ENCODE measurements around the gene ICE1. TPM values are rescaled to one million over a fixed set of nuclear protein-coding genes. Genes with fewer than 3 reads are reported as not detected.

ICE1 gene
- polyA plus RNA-seq, 1 experiment = 23.4 TPM

DNA sequence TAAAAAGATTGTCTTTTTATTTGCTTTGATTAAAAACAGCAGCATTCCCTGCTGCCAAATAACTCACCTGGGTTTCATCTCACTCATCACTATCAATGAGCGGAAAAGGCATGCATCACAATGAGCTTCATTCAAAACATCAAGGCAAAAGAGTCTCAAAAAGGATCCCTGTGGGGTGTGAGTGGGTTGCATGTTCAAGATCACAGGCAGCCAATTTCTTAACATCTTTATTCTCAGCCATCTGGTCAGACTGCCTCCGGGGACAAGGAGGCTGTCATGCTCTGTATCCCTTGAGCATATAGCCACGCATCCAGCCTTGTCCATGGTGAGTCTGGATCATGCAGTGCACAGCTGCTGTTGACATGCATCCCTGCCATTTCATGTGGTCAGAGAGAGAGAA, 117.1 kb downstream of the ICE1 start:
- POLR2A ChIA-PET = no interaction called here
- H3K9me3 ChIP-seq (ENCODE audit: control insufficient read depth, insufficient read depth, low read length) = peaks cover 22% of the 10 kb centered on the region
- CTCF ChIA-PET = no interaction called here
- no peak overlapping the region for H3K27ac ChIP-seq (ENCODE audit: low read depth, low read length)
- no peak for DNase-seq (ENCODE audit: low read depth, low spot score)
- no peaks in the 10 kb centered on the region for H3K27me3 ChIP-seq (ENCODE audit: control insufficient read depth, insufficient read depth, low read length)
- H3K4me3 ChIP-seq (ENCODE audit: low read depth, low read length) = no peak overlapping the region
- TF ChIP-seq, protein P1, sequence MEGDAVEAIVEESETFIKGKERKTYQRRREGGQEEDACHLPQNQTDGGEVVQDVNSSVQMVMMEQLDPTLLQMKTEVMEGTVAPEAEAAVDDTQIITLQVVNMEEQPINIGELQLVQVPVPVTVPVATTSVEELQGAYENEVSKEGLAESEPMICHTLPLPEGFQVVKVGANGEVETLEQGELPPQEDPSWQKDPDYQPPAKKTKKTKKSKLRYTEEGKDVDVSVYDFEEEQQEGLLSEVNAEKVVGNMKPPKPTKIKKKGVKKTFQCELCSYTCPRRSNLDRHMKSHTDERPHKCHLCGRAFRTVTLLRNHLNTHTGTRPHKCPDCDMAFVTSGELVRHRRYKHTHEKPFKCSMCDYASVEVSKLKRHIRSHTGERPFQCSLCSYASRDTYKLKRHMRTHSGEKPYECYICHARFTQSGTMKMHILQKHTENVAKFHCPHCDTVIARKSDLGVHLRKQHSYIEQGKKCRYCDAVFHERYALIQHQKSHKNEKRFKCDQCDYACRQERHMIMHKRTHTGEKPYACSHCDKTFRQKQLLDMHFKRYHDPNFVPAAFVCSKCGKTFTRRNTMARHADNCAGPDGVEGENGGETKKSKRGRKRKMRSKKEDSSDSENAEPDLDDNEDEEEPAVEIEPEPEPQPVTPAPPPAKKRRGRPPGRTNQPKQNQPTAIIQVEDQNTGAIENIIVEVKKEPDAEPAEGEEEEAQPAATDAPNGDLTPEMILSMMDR (IDR thresholded peaks at IDR 0.05; ENCODE audit: low read depth, low read length) = no peak

Data from AG04450 (cell line).